DOHH2 (cell line): Measurements from ENCODE around the gene RAMP1.

ENCODE experiments used
- H3F3A ChIP-seq: fragments of 200-600 bp; sonication (generic), shearing (Covaris generic); 2 replicates; pipeline ENCODE4 v1.6.0; 2016; ENCODE audit warnings: antibody characterized with exemption, mild to moderate bottlenecking; ENCODE audit not compliant: control insufficient read depth, insufficient read depth
- H3K27ac ChIP-seq: fragments of 200-600 bp; sonication (generic); 2 replicates; pipeline ENCODE4 v1.5.1; 2014; ENCODE audit warnings: low read depth, mild to moderate bottlenecking, low read length, moderate library complexity
- H3K27me3 ChIP-seq: fragments of 200-600 bp; sonication (generic); 2 replicates; pipeline ENCODE4 v1.6.1; 2014; ENCODE audit warnings: mild to moderate bottlenecking, low read length, mixed read lengths; ENCODE audit not compliant: control insufficient read depth
- H3K36me3 ChIP-seq: fragments of 200-600 bp; sonication (generic); 2 replicates; pipeline ENCODE4 v1.6.1; 2014; ENCODE audit warnings: mild to moderate bottlenecking, low read length, moderate library complexity, mixed read lengths; ENCODE audit not compliant: control insufficient read depth
- H3K4me1 ChIP-seq: fragments of 200-600 bp; sonication (generic); 2 replicates; pipeline ENCODE4 v1.6.1; 2014; ENCODE audit warnings: mild to moderate bottlenecking, low read length, mixed read lengths; ENCODE audit not compliant: control insufficient read depth
- H3K4me2 ChIP-seq: fragments of 200-600 bp; sonication (generic); 2 replicates; pipeline ENCODE4 v1.6.0; 2014; ENCODE audit warnings: mild to moderate bottlenecking, low read length, moderate library complexity
- H3K4me3 ChIP-seq: fragments of 200-600 bp; sonication (generic); 2 replicates; pipeline ENCODE4 v1.5.1; 2014; ENCODE audit warnings: mild to moderate bottlenecking, low read length, mixed read lengths
- H3K79me2 ChIP-seq: fragments of 200-600 bp; sonication (generic); 2 replicates; pipeline ENCODE4 v1.6.1; 2014; ENCODE audit warnings: mild to moderate bottlenecking, low read length, mixed read lengths; ENCODE audit not compliant: control insufficient read depth
- H3K9me2 ChIP-seq: fragments of 200-600 bp; sonication (generic); replicated peaks from 2 replicates; pipeline ENCODE4 v1.6.1; 2014; ENCODE audit warnings: mild to moderate bottlenecking, low read length, mixed read lengths; ENCODE audit not compliant: control insufficient read depth
- H3K9me3 ChIP-seq: fragments of 200-600 bp; sonication (generic); 2 replicates; pipeline ENCODE4 v1.6.1; 2014; ENCODE audit warnings: antibody characterized with exemption, low read length, mixed read lengths; ENCODE audit not compliant: control insufficient read depth, insufficient read depth
- H4K20me1 ChIP-seq: fragments of 200-600 bp; sonication (generic); 2 replicates; pipeline ENCODE4 v1.6.0; 2014; ENCODE audit warnings: low read depth, mild to moderate bottlenecking, antibody characterized with exemption, low read length, moderate library complexity; ENCODE audit not compliant: control insufficient read depth, insufficient read depth
- CTCF ChIP-seq: fragments of 200-600 bp; sonication (generic); IDR thresholded peaks from one replicate; pipeline ENCODE4 v1.5.1; 2014; ENCODE audit warnings: antibody characterized with exemption, mild to moderate bottlenecking, low read depth, low read length; ENCODE audit not compliant: poor library complexity, severe bottlenecking
- EZH2phosphoT487 ChIP-seq: fragments of 200-600 bp; sonication (generic); IDR thresholded peaks from 2 replicates; pipeline ENCODE4 v1.6.1; 2017; ENCODE audit warnings: borderline replicate concordance, mild to moderate bottlenecking, antibody characterized with exemption, low read length, moderate library complexity, mixed read lengths

Gene RAMP1

GRCh38 chr2:237818066-237818473 is 41.4 kb upstream of the RAMP1 start:
- Histone ChIP-seq H3K9me3 (no peaks in the 10 kb centered on the region), H3K27ac (no peak overlapping the region), H3K27me3 (no peaks in the 10 kb centered on the region), H3K4me3 (no peak overlapping the region), H4K20me1 (no peaks in the 10 kb centered on the region), H3K4me2 (no peak overlapping the region), H3K36me3 (no peaks in the 10 kb centered on the region), H3K9me2 (no peaks in the 10 kb centered on the region), H3F3A (no peaks in the 10 kb centered on the region), H3K4me1 (peaks cover 16% of the 10 kb centered on the region), H3K79me2 (no peaks in the 10 kb centered on the region)
- TF ChIP-seq EZH2phosphoT487 (no peak), CTCF (no peak)

GRCh38 chr2:237819231-237819630 is 40.2 kb upstream of the RAMP1 start:
- Histone ChIP-seq H3K36me3 (no peaks in the 10 kb centered on the region), H4K20me1 (no peaks in the 10 kb centered on the region), H3F3A (no peaks in the 10 kb centered on the region), H3K9me3 (no peaks in the 10 kb centered on the region), H3K9me2 (no peaks in the 10 kb centered on the region), H3K4me2 (peak overlapping the region; percentile 29), H3K4me3 (peak overlapping the region; percentile 10; the same call in 1 of the 2 replicates), H3K79me2 (no peaks in the 10 kb centered on the region), H3K27ac (no peak overlapping the region), H3K27me3 (no peaks in the 10 kb centered on the region), H3K4me1 (peaks cover 16% of the 10 kb centered on the region)
- TF ChIP-seq EZH2phosphoT487 (no peak), CTCF (no peak)

- Histone ChIP-seq H3K27me3 (no peaks in the 10 kb centered on the region), H3K4me1 (peaks cover 16% of the 10 kb centered on the region), H4K20me1 (no peaks in the 10 kb centered on the region), H3K4me3 (no peak overlapping the region), H3K4me2 (no peak overlapping the region), H3F3A (no peaks in the 10 kb centered on the region), H3K36me3 (no peaks in the 10 kb centered on the region), H3K9me2 (no peaks in the 10 kb centered on the region), H3K27ac (no peak overlapping the region), H3K79me2 (no peaks in the 10 kb centered on the region), H3K9me3 (no peaks in the 10 kb centered on the region)
- no peak for TF ChIP-seq EZH2phosphoT487
- TF ChIP-seq CTCF = no peak
Measured at GRCh38 chr2:237820421-237820820, 39.0 kb upstream of the RAMP1 start.

GRCh38 chr2:237823544-237823943 is 35.9 kb upstream of the RAMP1 start:
- H3K36me3 ChIP-seq = no peaks in the 10 kb centered on the region
- H3K27ac ChIP-seq = no peak overlapping the region
- no peaks in the 10 kb centered on the region for H3K9me2 ChIP-seq
- H3F3A ChIP-seq = no peaks in the 10 kb centered on the region
- H3K27me3 ChIP-seq = no peaks in the 10 kb centered on the region
- no peak overlapping the region for H3K4me3 ChIP-seq
- H3K79me2 ChIP-seq = no peaks in the 10 kb centered on the region
- no peak overlapping the region for H3K4me2 ChIP-seq
- TF ChIP-seq CTCF = no peak
- no peaks in the 10 kb centered on the region for H3K9me3 ChIP-seq
- no peaks in the 10 kb centered on the region for H4K20me1 ChIP-seq
- H3K4me1 ChIP-seq = peaks cover 24% of the 10 kb centered on the region
